Measurements from ENCODE around the gene IGF1.

Gene IGF1

GRCh38 chr12:102429211-102430154 lies 50.9 kb downstream of the IGF1 start:
- H3K9me3 ChIP-seq (ENCODE audit: insufficient read depth, low read length): no peaks in the 10 kb centered on the region
- H3K4me3 ChIP-seq (ENCODE audit: insufficient read length, low read depth): no peak overlapping the region
- TF ChIP-seq YY1 (IDR thresholded peaks at IDR 0.05; ENCODE audit: insufficient read depth, insufficient read length): no peak
- H3K4me1 ChIP-seq (ENCODE audit: insufficient read depth, insufficient read length): no peaks in the 10 kb centered on the region
- no peaks in the 10 kb centered on the region for H3K36me3 ChIP-seq (ENCODE audit: insufficient read depth, insufficient read length, low read length)
- no peak overlapping the region for H3K9ac ChIP-seq (ENCODE audit: insufficient read length, low read depth)
- H3K27me3 ChIP-seq (ENCODE audit: insufficient read depth, insufficient read length): no peaks in the 10 kb centered on the region
- DNase-seq (ENCODE audit: low read depth, low spot score): no peak

GRCh38 chr12:102427543-102427941 lies 52.8 kb downstream of the IGF1 start:
- H3K36me3 ChIP-seq (ENCODE audit: insufficient read depth, insufficient read length, low read length): no peaks in the 10 kb centered on the region
- DNase-seq (ENCODE audit: low read depth, low spot score): no peak
- H3K27me3 ChIP-seq (ENCODE audit: insufficient read depth, insufficient read length): no peaks in the 10 kb centered on the region
- H3K4me3 ChIP-seq (ENCODE audit: insufficient read length, low read depth): no peak overlapping the region
- no peaks in the 10 kb centered on the region for H3K4me1 ChIP-seq (ENCODE audit: insufficient read depth, insufficient read length)
- H3K9me3 ChIP-seq (ENCODE audit: insufficient read depth, low read length): no peaks in the 10 kb centered on the region
- TF ChIP-seq YY1 (IDR thresholded peaks at IDR 0.05; ENCODE audit: insufficient read depth, insufficient read length) (no peak), SUZ12 (IDR thresholded peaks at IDR 0.05; ENCODE audit: extremely low read depth, insufficient read depth, insufficient read length) (no peak), ZNF274 (IDR thresholded peaks at IDR 0.05; ENCODE audit: low read depth, low read length) (no peak)
- H3K9ac ChIP-seq (ENCODE audit: insufficient read length, low read depth): no peak overlapping the region

- Histone ChIP-seq H3K27me3 (ENCODE audit: insufficient read depth, insufficient read length) (no peaks in the 10 kb centered on the region), H3K36me3 (ENCODE audit: insufficient read depth, insufficient read length, low read length) (no peaks in the 10 kb centered on the region), H3K9ac (ENCODE audit: insufficient read length, low read depth) (no peak overlapping the region), H3K4me3 (ENCODE audit: insufficient read length, low read depth) (no peak overlapping the region), H3K4me1 (ENCODE audit: insufficient read depth, insufficient read length) (no peaks in the 10 kb centered on the region), H3K9me3 (ENCODE audit: insufficient read depth, low read length) (no peaks in the 10 kb centered on the region)
- DNase-seq (ENCODE audit: low read depth, low spot score): no peak
- TF ChIP-seq ZNF274 (IDR thresholded peaks at IDR 0.05; ENCODE audit: low read depth, low read length): no peak
- no peak for TF ChIP-seq YY1 (IDR thresholded peaks at IDR 0.05; ENCODE audit: insufficient read depth, insufficient read length)
- no peak for TF ChIP-seq SUZ12 (IDR thresholded peaks at IDR 0.05; ENCODE audit: extremely low read depth, insufficient read depth, insufficient read length)
These were observed 53.5 kb downstream of the IGF1 start for GRCh38 chr12:102426599-102427542.

- TF ChIP-seq ZNF274 (IDR thresholded peaks at IDR 0.05; ENCODE audit: low read depth, low read length) (no peak), SUZ12 (IDR thresholded peaks at IDR 0.05; ENCODE audit: extremely low read depth, insufficient read depth, insufficient read length) (no peak), YY1 (IDR thresholded peaks at IDR 0.05; ENCODE audit: insufficient read depth, insufficient read length) (no peak)
- no peak overlapping the region for H3K9ac ChIP-seq (ENCODE audit: insufficient read length, low read depth)
- no peak overlapping the region for H3K4me3 ChIP-seq (ENCODE audit: insufficient read length, low read depth)
- DNase-seq (ENCODE audit: low read depth, low spot score): no peak
- no peaks in the 10 kb centered on the region for H3K4me1 ChIP-seq (ENCODE audit: insufficient read depth, insufficient read length)
- no peaks in the 10 kb centered on the region for H3K9me3 ChIP-seq (ENCODE audit: insufficient read depth, low read length)
- H3K36me3 ChIP-seq (ENCODE audit: insufficient read depth, insufficient read length, low read length): no peaks in the 10 kb centered on the region
- H3K27me3 ChIP-seq (ENCODE audit: insufficient read depth, insufficient read length): no peaks in the 10 kb centered on the region
These were observed 55.0 kb downstream of the IGF1 start for GRCh38 chr12:102425109-102426039.

GRCh38 chr12:102423462-102423861 lies 56.9 kb downstream of the IGF1 start:
- H3K4me3 ChIP-seq (ENCODE audit: insufficient read length, low read depth): no peak overlapping the region
- no peak overlapping the region for H3K9ac ChIP-seq (ENCODE audit: insufficient read length, low read depth)
- H3K4me1 ChIP-seq (ENCODE audit: insufficient read depth, insufficient read length): no peaks in the 10 kb centered on the region
- no peak for TF ChIP-seq YY1 (IDR thresholded peaks at IDR 0.05; ENCODE audit: insufficient read depth, insufficient read length)
- DNase-seq (ENCODE audit: low read depth, low spot score): no peak
- no peaks in the 10 kb centered on the region for H3K27me3 ChIP-seq (ENCODE audit: insufficient read depth, insufficient read length)
- H3K9me3 ChIP-seq (ENCODE audit: insufficient read depth, low read length): no peaks in the 10 kb centered on the region
- H3K36me3 ChIP-seq (ENCODE audit: insufficient read depth, insufficient read length, low read length): no peaks in the 10 kb centered on the region

- TF ChIP-seq SUZ12 (IDR thresholded peaks at IDR 0.05; ENCODE audit: extremely low read depth, insufficient read depth, insufficient read length) (no peak), YY1 (IDR thresholded peaks at IDR 0.05; ENCODE audit: insufficient read depth, insufficient read length) (no peak), ZNF274 (IDR thresholded peaks at IDR 0.05; ENCODE audit: low read depth, low read length) (no peak)
- Histone ChIP-seq H3K9ac (ENCODE audit: insufficient read length, low read depth) (no peak overlapping the region), H3K36me3 (ENCODE audit: insufficient read depth, insufficient read length, low read length) (no peaks in the 10 kb centered on the region), H3K27me3 (ENCODE audit: insufficient read depth, insufficient read length) (no peaks in the 10 kb centered on the region), H3K4me3 (ENCODE audit: insufficient read length, low read depth) (no peak overlapping the region), H3K9me3 (ENCODE audit: insufficient read depth, low read length) (no peaks in the 10 kb centered on the region), H3K4me1 (ENCODE audit: insufficient read depth, insufficient read length) (no peaks in the 10 kb centered on the region)
- DNase-seq (ENCODE audit: low read depth, low spot score): no peak
These were observed 58.4 kb downstream of the IGF1 start for GRCh38 chr12:102421802-102422583.
